GM12878 (cell line): ENCODE measurements around the gene COL5A3. TPM values are rescaled to one million over a fixed set of nuclear protein-coding genes. Genes with fewer than 3 reads are reported as not detected.

ENCODE experiments used
- ATAC-seq: fragments of 200-7000 bp; cut with Tn5 transposase; 3 replicates; pipeline ENCODE4 v1.9.1; 2020; ENCODE audit warnings: mild to moderate bottlenecking, moderate library complexity
- BruUV-seq: library from RNA; stranded (reverse); fragments of 400-500 nt; replicated peaks from 2 replicates; lab custom pipeline; 2021; lab: Mats Ljungman, UMichigan
- CTCF ChIA-PET: fragments of 300-600 bp; sonication (Branson Sonifier 250); formaldehyde crosslinking; extraction: SDS; loops from one replicate; lab custom pipeline; 2021; ENCODE audit warnings: inconsistent platforms; lab: Yijun Ruan, JAX
- POLR2A ChIA-PET: fragments of 350-600 bp; formaldehyde crosslinking; extraction: SDS; loops from one replicate; lab custom pipeline; 2021; ENCODE audit warnings: inconsistent platforms; lab: Charles Lee
- RAD21 ChIA-PET: fragments of 300-600 bp; sonication (Branson Sonifier 250); formaldehyde crosslinking; loops from one replicate; lab custom pipeline; 2023; ENCODE audit warnings: antibody characterized with exemption; ENCODE audit not compliant: unreplicated experiment; lab: Charles Lee
- SMC1A ChIA-PET: fragments of 300-600 bp; sonication (Branson Sonifier 250); formaldehyde crosslinking; loops from one replicate; lab custom pipeline; 2023; ENCODE audit not compliant: unreplicated experiment, uncharacterized antibody; lab: Charles Lee
- DNase-seq: peaks from one replicate; pipeline ENCODE4 v3.0.0-alpha.2; 2011; ENCODE audit warnings: low read depth, low spot score
- FAIRE-seq: peaks from 3 replicates; lab custom pipeline; 2011; peaks lifted over from hg19 to GRCh38; lab: Jason Lieb, UNC
- H2AFZ ChIP-seq: 2 replicates; pipeline ENCODE4 v1.6.0; 2011; ENCODE audit warnings: low read depth, low read length, control low read depth; ENCODE audit not compliant: control insufficient read depth
- H3K27ac ChIP-seq: 2 replicates; pipeline ENCODE4 v1.5.1; 2011; ENCODE audit warnings: control low read depth; ENCODE audit not compliant: control insufficient read depth, insufficient read depth
- H3K27me3 ChIP-seq, 2 experiments: replicated peaks in 1 of 2; 2 replicates each; pipeline versions ENCODE4 v1.6.0 to v1.6.1; 2011; ENCODE audit warnings: low read length in 1 of 2; ENCODE audit not compliant: control insufficient read depth in 2 of 2, insufficient read depth in 2 of 2
- H3K36me3 ChIP-seq, 2 experiments: 2 replicates each; pipeline ENCODE4 v1.5.1; 2011; ENCODE audit warnings: low read length in 1 of 2; ENCODE audit not compliant: control insufficient read depth in 2 of 2, insufficient read depth in 2 of 2
- H3K4me1 ChIP-seq: 2 replicates; pipeline ENCODE4 v1.6.1; 2011; ENCODE audit warnings: mild to moderate bottlenecking, low read length, moderate library complexity, mixed read lengths; ENCODE audit not compliant: control insufficient read depth, insufficient read depth
- H3K4me2 ChIP-seq: 2 replicates; pipeline ENCODE4 v1.6.0; 2011; ENCODE audit warnings: control low read depth; ENCODE audit not compliant: control insufficient read depth, insufficient read depth
- H3K4me3 ChIP-seq: fragments of 200-600 bp; sonication (generic); 2 replicates; pipeline ENCODE4 v1.5.1; 2016
- H3K79me2 ChIP-seq: 2 replicates; pipeline ENCODE4 v1.6.0; 2011; ENCODE audit warnings: low read length; ENCODE audit not compliant: control insufficient read depth, insufficient read depth
- H3K9ac ChIP-seq: 2 replicates; pipeline ENCODE4 v1.8.0; 2011; ENCODE audit warnings: low read length, control low read depth, mixed read lengths; ENCODE audit not compliant: control insufficient read depth, insufficient read depth
- H3K9me3 ChIP-seq: replicated peaks from 3 replicates; pipeline ENCODE4 v1.5.1; 2011; ENCODE audit warnings: mild to moderate bottlenecking, low read length; ENCODE audit not compliant: control insufficient read depth, insufficient read depth
- H4K20me1 ChIP-seq: 2 replicates; pipeline ENCODE4 v1.6.0; 2011; ENCODE audit not compliant: control insufficient read depth, insufficient read depth
- ATF7 ChIP-seq: fragments of 450-650 bp; IDR thresholded peaks from 2 replicates; pipeline ENCODE4 v1.6.1; 2016; ENCODE audit warnings: low read depth, mild to moderate bottlenecking
- DPF2 ChIP-seq: fragments of 450-650 bp; IDR thresholded peaks from 2 replicates; pipeline ENCODE4 v1.6.1; 2017; ENCODE audit warnings: mild to moderate bottlenecking
- ETV6 ChIP-seq, 2 experiments: fragments of 450-650 bp in 1 of 2; IDR thresholded peaks in 1 of 2; conservative IDR thresholded peaks in 1 of 2; 2 replicates each; pipeline ENCODE4 v1.6.1; 2014; ENCODE audit warnings: antibody characterized with exemption in 1 of 2, borderline replicate concordance in 1 of 2, low read depth in 1 of 2, mild to moderate bottlenecking in 1 of 2, moderate library complexity in 1 of 2
- FOS ChIP-seq: IDR thresholded peaks from 3 replicates; pipeline ENCODE4 v1.6.1; 2011; ENCODE audit warnings: borderline replicate concordance; ENCODE audit not compliant: insufficient read length; ENCODE audit errors: extremely low read depth
- FOXM1 ChIP-seq: IDR thresholded peaks from 2 replicates; pipeline ENCODE4 v1.6.1; 2012; ENCODE audit warnings: low read depth, mild to moderate bottlenecking, inconsistent platforms, low read length, moderate library complexity
- GABPA ChIP-seq: IDR thresholded peaks from 2 replicates; pipeline ENCODE4 v1.6.1; 2014; ENCODE audit warnings: antibody characterized with exemption, low read depth, mild to moderate bottlenecking, inconsistent platforms
- MTA3 ChIP-seq: IDR thresholded peaks from 2 replicates; pipeline ENCODE4 v1.6.1; 2012; ENCODE audit warnings: low read length, inconsistent platforms, borderline replicate concordance
- NR2F1 ChIP-seq: fragments of 450-650 bp; conservative IDR thresholded peaks from 2 replicates; pipeline ENCODE4 v1.6.1; 2017; ENCODE audit warnings: mild to moderate bottlenecking
- NRF1 ChIP-seq: conservative IDR thresholded peaks from 2 replicates; pipeline ENCODE4 v1.6.1; 2011; ENCODE audit warnings: mild to moderate bottlenecking, low read depth, low read length, improper control_type of control experiment
- PAX8 ChIP-seq: fragments of 450-650 bp; IDR thresholded peaks from 2 replicates; pipeline ENCODE4 v1.6.1; 2017; ENCODE audit warnings: mild to moderate bottlenecking, moderate library complexity
- RCOR1 ChIP-seq: conservative IDR thresholded peaks from 2 replicates; pipeline ENCODE4 v1.6.1; 2012; ENCODE audit warnings: low read depth, low read length, improper control_type of control experiment
- ZNF24 ChIP-seq: fragments of 450-650 bp; IDR thresholded peaks from 2 replicates; pipeline ENCODE4 v1.6.1; 2017; ENCODE audit warnings: antibody characterized with exemption, mild to moderate bottlenecking
- WGBS: methylation state at CpG from one replicate; pipeline ENCODE4 v1.1.6; 2016; ENCODE audit warnings: low lambda C conversion rate; ENCODE audit not compliant: insufficient replicate concordance, insufficient coverage; ENCODE audit errors: missing lambda C conversion rate; 5-methylcytosine and 5-hydroxymethylcytosine counted together
- in situ Hi-C: fragments of 300-500 bp; cut with MboI; formaldehyde crosslinking; loops from 9 replicates; pipeline ENCODE4 v1.14.3; 2018; ENCODE audit warnings: mixed read lengths
- intact Hi-C: fragments of 100-400 bp; cut with micrococcal nuclease; formaldehyde crosslinking; loops from one replicate; pipeline ENCODE4 v1.14.2; 2022; ENCODE audit not compliant: unreplicated experiment
- polyA plus RNA-seq, 11 experiments: library from polyadenylated mRNA; depleted of rRNA in 4 of 11; unstranded in 6 of 11; stranded (reverse) in 5 of 11; fragments of >200 nt; fragmentation: Nextera tagmentation in 4 of 11; fragmentation: Illumina TruSeq in 1 of 11; extraction: Ambion mirVana in 4 of 11; extraction: Trizol in 1 of 11; gene quantifications; 1 replicate in 1 of 11; 2 replicates in 10 of 11; pipeline versions ENCODE4 v1.2.1 to v1.2.3, GENCODE V29; 2011 to 2016; ENCODE audit warnings: inconsistent platforms in 2 of 11, missing spikeins in 2 of 11, low read depth in 1 of 11
- total RNA-seq, 4 experiments: library from RNA; depleted of rRNA in 3 of 4; stranded (reverse); fragments of >200 nt in 3 of 4; fragmentation: Illumina TruSeq in 1 of 4; extraction: Trizol in 1 of 4; gene quantifications; 2 replicates each; pipeline versions ENCODE4 v1.2.1 to v1.2.3, GENCODE V29; 2013 to 2021
- TF ChIP-seq, protein P1 (sequence below): fragments of 450-650 bp; IDR thresholded peaks from 2 replicates; pipeline ENCODE4 v1.6.1; 2014; ENCODE audit warnings: mild to moderate bottlenecking
- TF ChIP-seq, protein P2 (sequence below): IDR thresholded peaks from 2 replicates; pipeline ENCODE4 v1.6.1; 2011; ENCODE audit warnings: borderline replicate concordance, low read depth, mild to moderate bottlenecking, moderate library complexity, low read length; ENCODE audit not compliant: insufficient read depth, poor library complexity, severe bottlenecking

Gene COL5A3
- total and polyA plus RNA-seq, 10 of the 15 experiments (the other 5 are each of a cell fraction or from before 2014, with no cell fraction given): under 0.01 to 8.3 (median 0.10) TPM; not detected in 2

DNA sequence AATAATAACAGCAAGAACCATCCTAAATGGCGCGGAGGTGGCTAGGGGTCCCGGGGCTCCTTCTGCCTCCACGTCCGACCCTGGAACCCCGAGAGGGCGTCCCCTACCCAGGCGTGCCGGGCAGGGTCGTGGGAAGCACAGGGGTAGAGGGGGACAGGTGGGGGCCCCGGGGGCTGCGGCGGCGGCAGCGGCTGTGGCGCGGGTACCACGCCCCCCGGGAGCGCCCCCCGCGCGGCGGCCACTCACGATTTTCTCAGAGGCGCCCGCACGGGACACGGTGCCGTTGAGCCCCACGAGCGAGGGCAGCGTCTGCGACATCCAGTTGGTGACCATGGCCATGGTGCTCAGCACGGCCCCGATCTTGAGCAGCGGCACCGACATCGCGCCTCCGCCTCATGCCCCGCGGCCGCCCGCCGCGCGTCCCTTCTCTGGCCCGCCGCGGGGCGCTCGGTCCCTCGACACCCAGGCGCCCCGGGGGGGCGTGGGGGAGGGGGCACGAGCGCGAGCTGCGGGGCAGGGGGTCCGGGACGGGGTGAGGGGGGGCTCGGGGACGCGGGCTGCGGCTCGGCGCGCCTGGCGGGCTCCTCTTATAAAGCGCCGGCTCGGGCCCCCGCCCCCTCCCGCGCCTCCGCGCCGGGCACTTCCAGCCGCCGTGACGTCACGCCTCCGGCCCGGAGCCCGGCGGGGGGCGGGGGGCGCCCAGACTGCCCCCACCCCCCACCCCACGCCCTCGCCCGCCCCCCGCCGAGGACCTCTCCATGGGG lies 96.9 kb downstream of the COL5A3 start:
- BruUV-seq: no TSS peak
- H3K27ac ChIP-seq: no peak overlapping the region
- H3K27me3 ChIP-seq: peaks cover 6 to 9% of the 10 kb centered on the region in 2 experiments
- intact Hi-C loops: no loop called here
- no peaks in the 10 kb centered on the region for H3K9me3 ChIP-seq
- 47% methylated on average over 21 of the region's 95 CpGs for WGBS
- ChIA-PET CTCF (no interaction called here), RAD21 (no interaction called here), POLR2A (no interaction called here), SMC1A (no interaction called here)
- no peak overlapping the region for H3K9ac ChIP-seq
- H3K4me1 ChIP-seq: peaks cover 6% of the 10 kb centered on the region
- DNase-seq (no peak), FAIRE-seq (no peak), ATAC-seq (no peak)
- H3K79me2 ChIP-seq: no peaks in the 10 kb centered on the region
- H3K4me2 ChIP-seq: no peak overlapping the region
- H3K36me3 ChIP-seq: no peaks in the 10 kb centered on the region
- TF ChIP-seq PAX8 (no peak), DPF2 (no peak), MTA3 (no peak), NR2F1 (no peak), FOS (no peak), RCOR1 (no peak), ZNF24 (no peak), FOXM1 (no peak), ATF7 (no peak), GABPA (no peak), NRF1 (no peak), ETV6 (conservative IDR thresholded peaks at IDR 0.05 in 1 of 2, IDR thresholded peaks at IDR 0.05 in 1 of 2; ENCODE audit: borderline replicate concordance in 1 of 2, low read depth in 1 of 2) (no peak)
- TF ChIP-seq, protein P1, sequence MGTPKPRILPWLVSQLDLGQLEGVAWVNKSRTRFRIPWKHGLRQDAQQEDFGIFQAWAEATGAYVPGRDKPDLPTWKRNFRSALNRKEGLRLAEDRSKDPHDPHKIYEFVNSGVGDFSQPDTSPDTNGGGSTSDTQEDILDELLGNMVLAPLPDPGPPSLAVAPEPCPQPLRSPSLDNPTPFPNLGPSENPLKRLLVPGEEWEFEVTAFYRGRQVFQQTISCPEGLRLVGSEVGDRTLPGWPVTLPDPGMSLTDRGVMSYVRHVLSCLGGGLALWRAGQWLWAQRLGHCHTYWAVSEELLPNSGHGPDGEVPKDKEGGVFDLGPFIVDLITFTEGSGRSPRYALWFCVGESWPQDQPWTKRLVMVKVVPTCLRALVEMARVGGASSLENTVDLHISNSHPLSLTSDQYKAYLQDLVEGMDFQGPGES: no peak
- TF ChIP-seq, protein P2, sequence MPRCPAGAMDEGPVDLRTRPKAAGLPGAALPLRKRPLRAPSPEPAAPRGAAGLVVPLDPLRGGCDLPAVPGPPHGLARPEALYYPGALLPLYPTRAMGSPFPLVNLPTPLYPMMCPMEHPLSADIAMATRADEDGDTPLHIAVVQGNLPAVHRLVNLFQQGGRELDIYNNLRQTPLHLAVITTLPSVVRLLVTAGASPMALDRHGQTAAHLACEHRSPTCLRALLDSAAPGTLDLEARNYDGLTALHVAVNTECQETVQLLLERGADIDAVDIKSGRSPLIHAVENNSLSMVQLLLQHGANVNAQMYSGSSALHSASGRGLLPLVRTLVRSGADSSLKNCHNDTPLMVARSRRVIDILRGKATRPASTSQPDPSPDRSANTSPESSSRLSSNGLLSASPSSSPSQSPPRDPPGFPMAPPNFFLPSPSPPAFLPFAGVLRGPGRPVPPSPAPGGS: no peak
- in situ Hi-C loops: loop anchor here (10.0 kb wide), 1 partner anchor 779 kb away; no protein-coding TSS in a partner anchor
- no peaks in the 10 kb centered on the region for H4K20me1 ChIP-seq
- H2AFZ ChIP-seq: no peak overlapping the region
- H3K4me3 ChIP-seq: no peak overlapping the region
